KMS-11 (cell line): ENCODE results near the gene DNAJC13.
"Not testable (repeated sequence)": the region's sequence is repeated elsewhere in the genome, so short reads cannot be mapped to it uniquely, and the experiment has no call there.

Experiments used
- H2AFZ ChIP-seq: fragments of 200-600 bp; sonication (generic); 2 replicates; pipeline ENCODE4 v1.6.1; 2016; ENCODE audit warnings: antibody characterized with exemption, mixed run types, low read depth
- H3K27ac ChIP-seq: fragments of 200-600 bp; sonication (generic); 2 replicates; pipeline ENCODE4 v1.6.1; 2016; ENCODE audit warnings: mild to moderate bottlenecking, mixed run types
- H3K27me3 ChIP-seq: fragments of 200-600 bp; sonication (generic); 2 replicates; pipeline ENCODE4 v1.6.1; 2017; ENCODE audit warnings: mild to moderate bottlenecking, low read depth, mixed run types, moderate library complexity; ENCODE audit not compliant: insufficient read depth
- H3K36me3 ChIP-seq: fragments of 200-600 bp; sonication (generic); 2 replicates; pipeline ENCODE4 v1.6.1; 2017; ENCODE audit warnings: mild to moderate bottlenecking, mixed run types; ENCODE audit not compliant: insufficient read depth
- H3K4me1 ChIP-seq: fragments of 200-600 bp; sonication (generic); 2 replicates; pipeline ENCODE4 v1.6.1; 2016; ENCODE audit warnings: mild to moderate bottlenecking, low read depth, mixed run types; ENCODE audit not compliant: poor library complexity, severe bottlenecking
- H3K4me2 ChIP-seq: fragments of 200-600 bp; sonication (generic); 2 replicates; pipeline ENCODE4 v1.7.0; 2016; ENCODE audit warnings: mild to moderate bottlenecking, mixed run types
- H3K4me3 ChIP-seq: fragments of 200-600 bp; sonication (generic); IDR thresholded peaks from 2 replicates; pipeline ENCODE4 v1.6.1; 2017; ENCODE audit warnings: low read depth, low read length, mixed read lengths; ENCODE audit not compliant: insufficient read depth
- H3K79me2 ChIP-seq: fragments of 200-600 bp; sonication (generic); 2 replicates; pipeline ENCODE4 v1.6.1; 2016; ENCODE audit warnings: low read depth, mixed run types; ENCODE audit not compliant: insufficient read depth
- H3K9ac ChIP-seq: fragments of 200-600 bp; sonication (generic); 2 replicates; pipeline ENCODE4 v1.6.1; 2016; ENCODE audit warnings: mild to moderate bottlenecking, mixed run types
- H4K20me1 ChIP-seq: fragments of 200-600 bp; sonication (generic); 2 replicates; pipeline ENCODE4 v1.6.1; 2016; ENCODE audit warnings: mild to moderate bottlenecking, mixed run types; ENCODE audit not compliant: insufficient read depth
- TF ChIP-seq, protein P1 (sequence below): fragments of 200-600 bp; sonication (generic); conservative IDR thresholded peaks from 2 replicates; pipeline ENCODE4 v1.6.1; 2017; ENCODE audit warnings: low read depth, mild to moderate bottlenecking, antibody characterized with exemption, low read length, moderate library complexity, mixed read lengths

The DNAJC13 gene

DNA sequence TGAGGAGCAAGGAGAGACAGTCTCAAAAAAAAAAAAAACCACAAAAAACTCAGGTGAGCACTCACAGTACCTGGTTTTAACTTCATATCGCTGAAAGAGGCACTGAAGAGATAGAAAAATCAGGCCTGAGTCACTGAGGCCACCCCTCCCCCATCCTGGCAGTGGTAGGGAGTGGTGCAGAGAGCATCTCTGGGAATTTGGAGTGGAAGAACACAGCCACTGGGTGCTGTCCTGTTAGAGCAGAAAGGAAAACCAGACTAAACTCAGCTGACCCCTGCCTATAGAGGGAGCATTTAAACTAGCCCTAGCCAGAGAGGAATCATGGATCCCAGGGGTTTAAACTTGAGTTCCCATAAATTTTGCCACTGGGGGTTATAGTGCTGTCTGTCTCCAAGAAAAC, 22.2 kb upstream of the DNAJC13 start:
- no peak overlapping the region for H2AFZ ChIP-seq

DNA sequence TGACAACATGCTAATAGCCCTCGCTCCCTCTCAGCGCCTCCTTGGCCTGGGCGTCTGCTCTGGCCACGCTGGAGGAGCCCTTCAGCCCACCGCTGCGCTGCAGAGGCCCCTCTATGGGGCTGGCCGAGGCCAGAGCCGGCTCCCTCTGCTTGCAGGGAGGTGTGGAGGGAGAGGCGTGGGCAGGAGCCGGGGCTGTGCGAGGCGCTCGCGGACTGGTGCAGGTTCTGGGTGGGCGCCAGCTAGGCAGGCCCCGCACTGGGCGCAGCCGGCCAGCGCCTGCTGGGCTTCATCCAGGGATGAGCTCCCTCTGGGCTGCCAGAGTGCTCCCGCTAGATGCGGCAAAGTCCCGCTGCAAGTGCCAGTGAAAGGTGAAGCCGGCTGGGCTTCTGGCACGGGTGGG, 21.0 kb upstream of the DNAJC13 start:
- H3K36me3 ChIP-seq: no peaks in the 10 kb centered on the region
- no peaks in the 10 kb centered on the region for H4K20me1 ChIP-seq
- no peaks in the 10 kb centered on the region for H3K79me2 ChIP-seq
- no peak overlapping the region for H3K9ac ChIP-seq
- H3K4me1 ChIP-seq: no peaks in the 10 kb centered on the region
- H2AFZ ChIP-seq: no peak overlapping the region
- H3K27ac ChIP-seq: no peak overlapping the region
- H3K4me2 ChIP-seq: no peak overlapping the region
- H3K27me3 ChIP-seq: no peaks in the 10 kb centered on the region
- TF ChIP-seq, protein P1, sequence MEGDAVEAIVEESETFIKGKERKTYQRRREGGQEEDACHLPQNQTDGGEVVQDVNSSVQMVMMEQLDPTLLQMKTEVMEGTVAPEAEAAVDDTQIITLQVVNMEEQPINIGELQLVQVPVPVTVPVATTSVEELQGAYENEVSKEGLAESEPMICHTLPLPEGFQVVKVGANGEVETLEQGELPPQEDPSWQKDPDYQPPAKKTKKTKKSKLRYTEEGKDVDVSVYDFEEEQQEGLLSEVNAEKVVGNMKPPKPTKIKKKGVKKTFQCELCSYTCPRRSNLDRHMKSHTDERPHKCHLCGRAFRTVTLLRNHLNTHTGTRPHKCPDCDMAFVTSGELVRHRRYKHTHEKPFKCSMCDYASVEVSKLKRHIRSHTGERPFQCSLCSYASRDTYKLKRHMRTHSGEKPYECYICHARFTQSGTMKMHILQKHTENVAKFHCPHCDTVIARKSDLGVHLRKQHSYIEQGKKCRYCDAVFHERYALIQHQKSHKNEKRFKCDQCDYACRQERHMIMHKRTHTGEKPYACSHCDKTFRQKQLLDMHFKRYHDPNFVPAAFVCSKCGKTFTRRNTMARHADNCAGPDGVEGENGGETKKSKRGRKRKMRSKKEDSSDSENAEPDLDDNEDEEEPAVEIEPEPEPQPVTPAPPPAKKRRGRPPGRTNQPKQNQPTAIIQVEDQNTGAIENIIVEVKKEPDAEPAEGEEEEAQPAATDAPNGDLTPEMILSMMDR: no peak
- H3K4me3 ChIP-seq: no peak overlapping the region

More for the DNA sequence above, 22.2 kb upstream of the DNAJC13 start:
- Histone ChIP-seq H3K4me2 (no peak overlapping the region), H3K79me2 (no peaks in the 10 kb centered on the region), H3K27me3 (no peaks in the 10 kb centered on the region), H3K36me3 (no peaks in the 10 kb centered on the region), H4K20me1 (no peaks in the 10 kb centered on the region), H3K4me1 (no peaks in the 10 kb centered on the region), H3K9ac (no peak overlapping the region), H3K27ac (no peak overlapping the region), H3K4me3 (no peak overlapping the region)
- TF ChIP-seq, protein P1: no peak

DNA sequence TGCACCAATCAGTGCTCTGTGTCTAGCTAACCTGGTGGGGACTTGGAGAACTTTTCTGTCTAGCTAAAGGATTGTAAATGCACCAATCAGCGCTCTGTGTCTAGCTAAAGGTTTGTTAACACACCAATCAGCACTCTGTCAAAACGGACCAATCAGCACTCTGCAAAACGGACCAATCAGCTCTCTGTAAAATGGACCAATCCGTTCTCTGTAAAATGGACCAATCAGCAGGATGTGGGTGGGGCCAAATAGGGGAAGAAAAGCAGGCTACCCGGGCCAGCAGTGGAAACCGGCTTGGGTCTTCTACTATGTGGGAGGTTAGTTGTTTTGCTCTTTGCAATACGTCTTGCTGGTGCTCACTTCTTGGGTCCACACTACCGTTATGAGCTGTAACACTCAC, 20.5 kb upstream of the DNAJC13 start:
- H3K4me2 ChIP-seq, H3K27ac ChIP-seq, H3K27me3 ChIP-seq, H3K36me3 ChIP-seq, H3K4me3 ChIP-seq, H2AFZ ChIP-seq, H4K20me1 ChIP-seq, H3K9ac ChIP-seq, H3K4me1 ChIP-seq, H3K79me2 ChIP-seq: not testable (repeated sequence)

DNA sequence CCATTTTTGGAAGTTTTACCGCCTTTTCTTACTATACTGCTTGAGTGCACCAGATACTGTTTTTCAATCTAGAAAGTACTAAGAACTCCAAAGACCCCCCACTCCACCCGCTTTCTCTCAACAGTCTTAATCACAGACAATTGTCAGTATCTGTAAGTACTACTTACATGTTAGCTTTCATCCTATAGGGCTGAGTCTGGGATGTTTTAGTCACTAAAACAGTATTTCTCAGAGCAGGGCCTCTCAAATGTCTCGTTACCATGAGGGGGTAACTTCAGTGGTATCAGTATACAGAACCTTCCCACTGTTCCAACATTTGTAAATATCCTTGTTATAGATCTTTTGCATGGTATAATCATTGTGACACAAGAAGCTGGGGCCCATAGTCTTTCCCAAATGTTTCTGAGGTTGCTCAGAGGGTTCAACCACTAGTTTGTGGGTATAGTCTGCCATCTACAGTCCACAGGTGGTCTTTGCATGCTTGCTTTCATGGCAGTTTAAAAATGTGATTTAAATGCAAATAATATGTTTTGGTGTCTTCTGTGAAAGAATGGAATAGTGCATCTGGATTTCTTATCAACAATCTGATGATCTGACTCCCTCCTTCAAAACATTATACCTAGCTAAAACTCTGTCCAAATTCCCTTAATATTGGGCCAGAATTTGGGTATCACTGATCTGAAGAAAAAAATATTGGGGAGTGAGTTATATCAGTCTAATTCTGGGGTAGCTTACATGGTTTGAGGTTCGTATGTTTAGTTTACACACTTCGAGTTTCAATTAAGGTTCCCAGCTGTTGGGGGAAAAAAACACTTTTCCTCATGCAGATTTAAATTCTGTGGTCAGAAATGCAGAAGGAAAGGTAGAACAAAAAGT, 18.0 kb upstream of the DNAJC13 start:
- Histone ChIP-seq H3K27ac (no peak overlapping the region), H3K4me3 (no peak overlapping the region), H3K9ac (no peak overlapping the region), H2AFZ (no peak overlapping the region), H4K20me1 (no peaks in the 10 kb centered on the region), H3K27me3 (no peaks in the 10 kb centered on the region), H3K4me1 (no peaks in the 10 kb centered on the region), H3K79me2 (no peaks in the 10 kb centered on the region), H3K4me2 (no peak overlapping the region), H3K36me3 (no peaks in the 10 kb centered on the region)
- TF ChIP-seq, protein P1: peak; percentile 86

DNA sequence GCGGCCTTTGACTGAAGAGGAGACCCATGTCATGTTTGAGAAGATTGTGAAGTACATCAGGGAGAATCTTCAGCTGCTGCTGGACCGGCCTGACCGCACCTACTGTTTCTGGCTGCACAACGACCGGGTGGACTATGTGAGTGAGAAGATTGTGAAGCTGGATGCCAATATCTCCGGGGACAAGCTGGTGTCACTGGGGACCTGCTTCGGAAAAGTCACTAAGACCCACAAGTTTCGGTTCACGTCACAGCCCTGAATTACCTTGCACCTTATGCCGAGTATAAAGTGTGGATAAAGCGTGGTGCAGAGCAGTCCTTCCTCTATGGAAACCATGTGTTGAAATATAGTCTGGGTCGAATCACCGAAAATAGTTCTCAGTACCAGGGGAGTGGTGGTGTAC, 16.0 kb upstream of the DNAJC13 start:
- no peaks in the 10 kb centered on the region for H4K20me1 ChIP-seq
- H3K4me3 ChIP-seq: no peak overlapping the region
- no peak overlapping the region for H2AFZ ChIP-seq
- H3K4me1 ChIP-seq: no peaks in the 10 kb centered on the region
- TF ChIP-seq, protein P1: no peak
- no peak overlapping the region for H3K4me2 ChIP-seq
- H3K79me2 ChIP-seq: no peaks in the 10 kb centered on the region
- no peak overlapping the region for H3K27ac ChIP-seq
- H3K9ac ChIP-seq: no peak overlapping the region
- no peaks in the 10 kb centered on the region for H3K27me3 ChIP-seq
- no peaks in the 10 kb centered on the region for H3K36me3 ChIP-seq
